ENCODE results near the gene NFIA.

Gene NFIA

DNA sequence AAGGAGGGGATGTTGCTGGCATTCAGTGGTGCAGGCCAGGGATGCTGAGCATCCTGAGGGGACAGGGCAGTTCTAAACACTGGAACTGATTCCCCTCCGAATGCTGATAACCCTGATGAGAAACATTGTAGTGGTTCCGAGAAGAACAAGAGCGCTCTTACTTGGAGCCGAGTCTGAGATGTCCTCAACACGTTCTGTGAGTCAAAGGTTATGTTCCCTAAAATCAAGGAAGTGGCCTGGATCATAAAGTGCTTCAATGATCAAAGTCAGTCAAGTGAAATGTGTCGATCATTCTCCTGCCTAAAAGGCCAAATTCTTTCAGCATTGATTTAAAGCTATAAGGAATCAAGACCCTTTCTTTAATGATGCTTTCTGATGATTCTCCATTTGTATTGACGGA is 234.1 kb downstream of the NFIA start:
- DNase-seq: no peak

DNA sequence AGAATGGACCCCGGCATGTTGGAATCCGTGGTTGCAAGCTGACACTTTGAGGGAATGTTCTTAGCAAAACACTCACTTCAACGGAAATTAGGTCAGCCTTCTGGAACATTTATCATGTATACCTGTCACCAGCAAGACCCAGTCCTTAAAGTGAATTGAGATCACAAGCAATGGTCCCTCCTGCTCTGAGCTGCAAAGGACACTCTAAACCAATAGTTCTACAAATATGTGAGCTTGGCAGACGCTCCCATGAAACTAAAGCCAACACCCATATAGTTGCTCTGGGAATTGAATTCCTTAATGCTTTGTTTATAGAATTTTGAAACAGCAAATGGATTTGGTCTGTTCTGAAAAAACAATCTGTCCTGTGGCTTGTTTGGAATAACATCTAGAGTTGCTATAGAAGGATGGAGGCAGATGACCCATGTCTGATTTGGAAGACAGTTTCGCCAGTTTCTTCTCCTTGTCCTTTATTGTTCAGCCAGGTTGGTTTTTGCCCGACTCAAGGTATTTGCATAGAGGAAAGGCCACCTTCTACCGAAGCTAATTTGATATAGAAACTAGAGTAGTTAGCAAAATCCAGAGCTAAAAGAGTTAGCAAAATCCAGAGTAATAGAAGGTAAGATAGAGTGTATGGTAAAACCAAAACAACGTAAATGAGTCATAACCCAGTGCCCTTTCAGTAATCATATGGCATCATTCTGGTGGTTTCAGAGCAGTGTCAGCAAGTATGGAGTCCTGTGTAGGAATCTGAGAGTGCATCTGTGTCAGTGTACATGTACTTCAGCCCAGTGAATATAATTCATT is 236.2 kb downstream of the NFIA start:
- DNase-seq: no peak

DNA sequence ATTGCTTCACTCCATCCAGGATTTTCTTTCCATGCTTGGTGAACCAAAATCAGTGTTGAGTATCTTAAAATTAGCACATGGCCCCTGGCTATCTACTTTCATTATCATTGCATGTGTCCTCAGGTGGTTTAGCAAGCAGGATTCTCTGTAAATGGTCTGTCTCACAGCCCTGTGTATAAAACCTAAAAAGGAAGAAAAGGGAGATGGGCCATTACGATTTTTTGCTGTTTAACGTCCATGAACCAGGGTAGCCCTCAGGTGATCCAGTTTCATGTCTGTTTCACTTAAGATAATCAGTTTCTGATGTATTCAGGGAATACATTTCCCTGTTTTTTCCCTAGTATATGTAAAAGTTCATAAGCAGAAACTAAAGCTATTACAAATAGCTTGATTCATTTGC is 238.2 kb downstream of the NFIA start:
- no peak for DNase-seq

DNA sequence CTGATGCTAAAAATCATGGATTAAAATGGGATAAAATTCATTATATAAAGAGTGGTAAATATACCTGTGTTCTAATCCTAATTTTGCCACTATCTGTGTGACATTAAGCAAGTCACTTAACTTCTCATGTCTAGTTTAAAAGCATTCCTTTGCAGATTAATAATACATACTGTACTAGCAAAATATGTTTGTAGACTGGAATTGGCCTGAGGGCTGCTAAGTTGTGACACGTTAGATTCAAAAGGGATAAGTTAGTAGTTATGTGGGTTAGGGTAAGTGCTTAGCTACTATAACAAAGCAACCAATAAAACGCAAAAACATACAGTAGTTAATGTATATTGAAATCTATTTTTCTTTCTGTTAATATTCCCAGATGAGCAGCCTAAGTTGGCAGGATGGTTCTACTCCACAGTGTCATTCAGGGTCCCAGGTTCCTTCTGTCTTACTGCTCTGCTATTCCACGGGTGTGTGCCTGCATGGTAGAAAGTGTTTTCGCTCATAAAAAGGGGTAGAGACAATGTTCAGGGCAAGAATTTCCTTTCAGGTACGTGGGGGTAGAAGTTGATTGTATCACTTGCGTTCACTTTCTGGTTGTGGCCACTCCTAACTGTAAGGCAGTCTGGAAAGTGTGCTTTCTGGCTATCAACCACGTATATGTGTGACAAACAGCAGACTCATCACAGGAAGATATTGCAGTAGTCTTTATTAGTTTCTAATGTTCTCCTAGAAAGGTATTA is 239.8 kb downstream of the NFIA start:
- no peak for DNase-seq

DNA sequence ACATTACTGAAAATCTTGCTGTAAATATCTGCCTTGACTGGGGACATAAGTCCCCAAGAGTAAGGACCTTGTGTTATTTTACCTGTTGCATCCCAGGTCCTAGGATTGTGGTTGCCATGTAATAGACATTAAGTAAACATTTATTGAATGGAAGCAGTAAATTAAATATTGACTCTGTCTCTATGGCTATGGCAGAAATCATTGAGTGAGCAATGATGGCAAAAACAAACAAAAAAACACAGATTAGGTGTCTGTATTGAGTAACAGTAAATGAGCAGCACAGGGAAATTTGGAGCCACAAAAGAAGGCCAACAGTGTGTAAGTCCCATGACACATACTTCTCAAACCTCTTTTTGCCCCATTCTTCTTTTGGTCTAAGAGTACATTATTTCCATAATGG is 240.4 kb downstream of the NFIA start:
- DNase-seq: no peak

DNA sequence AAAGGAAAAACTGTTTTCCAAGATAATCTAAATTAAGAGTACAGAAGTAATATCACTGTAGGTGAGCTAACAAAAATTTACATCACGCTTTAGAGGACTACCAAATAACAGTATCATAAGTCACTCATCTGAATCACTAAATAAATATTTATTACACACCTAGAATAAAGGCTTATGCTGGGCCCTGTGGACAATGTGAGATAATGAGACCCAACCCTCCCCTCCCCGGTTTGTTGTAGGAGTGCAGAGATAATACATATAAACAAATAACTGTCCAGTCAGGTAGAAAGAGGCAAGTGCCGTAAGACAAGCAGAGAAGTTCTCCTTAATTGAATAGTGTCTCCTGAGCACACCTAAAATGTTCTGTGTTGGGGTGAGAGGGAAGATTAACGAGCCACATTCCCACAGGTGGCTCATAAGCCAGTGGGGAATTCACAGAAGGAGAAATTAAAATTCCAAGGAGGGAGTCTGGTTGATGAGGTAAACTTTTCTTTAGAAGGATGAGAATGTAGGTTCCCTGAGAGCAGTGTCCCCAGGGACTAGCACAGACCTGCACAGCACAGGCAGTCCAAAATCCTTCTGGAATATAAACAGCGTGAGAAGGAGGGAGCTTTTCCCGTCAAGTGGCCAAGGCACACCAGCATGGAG is 241.4 kb downstream of the NFIA start:
- DNase-seq: no peak

DNA sequence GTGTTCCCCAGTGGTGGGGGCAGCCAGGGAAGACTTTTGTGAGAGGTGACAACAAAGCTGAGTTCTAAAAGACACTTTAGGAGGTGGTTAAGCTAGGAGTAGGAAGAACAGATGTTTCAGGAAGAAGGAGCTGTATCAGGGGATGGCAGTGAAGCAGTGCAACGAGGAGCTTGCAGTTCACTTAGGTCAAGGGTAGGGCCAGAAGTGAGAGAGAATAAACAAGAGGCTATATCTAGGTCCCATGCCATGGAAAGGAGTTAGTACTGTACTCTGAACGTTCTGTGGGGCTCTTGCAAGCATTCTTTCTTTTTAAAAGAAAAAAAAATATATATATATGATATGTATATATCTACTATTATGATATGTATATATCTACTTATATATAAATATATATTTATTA is 244.4 kb downstream of the NFIA start:
- DNase-seq: no peak

DNA sequence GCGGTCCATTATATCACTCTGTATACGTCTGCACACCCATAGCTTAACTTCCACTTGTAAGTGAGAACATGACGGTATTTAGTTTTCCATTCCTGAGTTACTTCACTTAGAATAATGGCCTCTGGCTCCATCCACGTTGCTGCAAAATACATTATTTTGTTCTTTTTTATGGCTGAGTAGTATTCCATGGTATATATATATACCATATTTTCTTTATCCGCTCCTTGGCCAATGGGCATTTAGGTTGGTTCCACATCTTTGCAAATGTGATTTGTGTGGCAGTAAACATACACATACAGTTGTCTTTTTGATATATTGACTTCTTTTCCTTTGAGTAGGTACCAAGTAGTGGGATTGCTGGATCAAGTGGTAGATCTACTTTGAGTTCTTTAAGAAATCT is 245.1 kb downstream of the NFIA start:
- no peak for DNase-seq

DNA sequence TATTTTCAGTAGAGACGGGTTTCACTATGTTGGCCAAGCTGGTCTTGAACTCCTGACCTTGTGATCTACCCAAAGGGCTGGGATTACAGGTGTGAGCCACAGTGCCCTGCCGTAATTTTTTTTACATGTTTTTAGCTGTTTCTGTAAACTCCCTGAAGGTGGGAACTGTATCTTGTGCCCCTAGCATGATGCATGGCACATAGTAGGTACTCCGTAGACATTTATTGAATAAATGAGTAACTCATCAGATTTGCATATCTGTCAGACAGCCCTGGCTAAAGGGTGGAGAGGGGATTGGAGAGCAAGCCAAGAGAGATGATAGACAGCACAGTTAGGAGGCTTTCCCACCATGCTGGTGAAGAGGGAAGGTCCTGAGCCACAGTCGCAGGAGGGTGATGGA is 247.2 kb downstream of the NFIA start:
- DNase-seq: no peak

DNA sequence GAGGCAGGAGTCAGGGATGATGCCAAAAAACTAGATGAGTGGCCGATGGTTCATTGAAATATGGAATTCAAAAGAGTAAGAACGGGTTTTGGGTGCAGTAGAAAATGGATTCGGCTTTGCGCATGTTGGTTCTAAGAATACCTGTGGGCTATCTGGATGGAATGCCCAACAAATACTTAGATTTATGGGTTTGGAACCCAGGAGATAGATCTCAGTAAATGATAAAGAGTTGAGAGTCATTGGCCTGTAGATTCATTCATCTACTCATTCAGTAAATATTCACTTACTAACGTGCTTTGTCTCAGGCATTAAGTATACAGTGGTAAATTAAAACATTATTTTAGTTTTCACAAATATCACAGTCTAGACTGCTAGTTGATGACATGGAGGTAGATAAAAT is 247.7 kb downstream of the NFIA start:
- DNase-seq: no peak

DNA sequence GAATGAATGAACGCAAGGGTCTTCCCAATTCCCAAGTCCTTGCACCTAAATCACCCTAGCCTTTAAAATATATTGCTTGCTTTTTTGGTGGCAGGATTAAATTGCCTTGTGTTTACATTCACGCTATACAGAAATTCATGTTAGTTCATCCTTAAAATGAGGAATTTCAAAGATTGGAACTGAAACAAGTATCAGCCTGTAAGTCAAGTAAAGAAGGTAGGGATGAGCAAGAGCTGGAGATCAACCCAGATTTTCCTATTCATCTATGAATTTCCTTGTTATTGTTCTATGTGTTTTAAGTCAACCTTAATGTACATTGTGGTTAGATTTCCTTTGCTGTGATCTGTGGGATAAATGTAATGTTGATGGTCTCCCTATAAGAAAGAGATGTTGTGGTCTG is 248.2 kb downstream of the NFIA start:
- no peak for DNase-seq

DNA sequence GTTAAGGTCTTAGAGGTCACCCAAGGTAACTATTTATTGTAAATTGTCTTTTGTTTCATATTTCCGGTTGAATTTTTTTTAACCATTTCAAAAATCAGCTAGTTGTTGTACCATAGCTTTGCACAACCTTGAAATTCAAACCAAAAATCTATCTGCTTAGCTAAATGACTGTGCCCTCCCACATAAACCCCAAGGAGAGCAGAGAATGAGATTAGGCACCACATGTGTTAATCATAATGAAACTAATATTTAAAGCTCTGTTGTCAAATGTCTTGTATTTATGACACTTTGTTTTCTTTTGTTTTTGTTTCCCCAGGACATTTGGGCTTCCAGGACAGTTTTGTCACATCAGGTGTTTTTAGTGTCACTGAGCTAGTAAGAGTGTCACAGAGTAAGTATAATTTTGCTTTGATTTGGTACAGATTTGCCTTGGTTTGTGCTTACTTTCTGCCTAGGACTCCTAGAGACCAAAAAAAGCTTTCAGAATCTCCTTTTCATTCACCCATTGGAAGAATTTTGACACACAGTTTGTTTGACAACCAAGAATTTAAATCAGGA is 249.9 kb downstream of the NFIA start:
- no peak for DNase-seq

DNA sequence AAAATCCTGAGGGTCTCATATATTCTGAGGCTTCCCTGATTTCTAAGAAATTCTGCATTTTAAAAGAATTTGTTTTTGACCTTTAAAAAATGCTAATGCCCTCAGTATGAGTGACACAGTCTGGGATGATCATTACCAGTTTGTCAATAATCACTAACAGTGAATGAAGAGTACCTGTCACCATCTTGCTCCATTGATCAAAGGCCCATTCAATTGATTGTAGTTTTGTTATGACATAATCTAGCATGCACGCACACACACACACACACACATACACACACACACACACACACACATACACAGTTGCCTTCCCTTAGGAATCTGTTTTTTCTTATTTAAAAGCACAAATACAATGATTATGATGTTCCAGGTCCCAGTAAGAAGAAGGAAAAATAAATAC is 250.4 kb downstream of the NFIA start:
- no peak for DNase-seq

DNA sequence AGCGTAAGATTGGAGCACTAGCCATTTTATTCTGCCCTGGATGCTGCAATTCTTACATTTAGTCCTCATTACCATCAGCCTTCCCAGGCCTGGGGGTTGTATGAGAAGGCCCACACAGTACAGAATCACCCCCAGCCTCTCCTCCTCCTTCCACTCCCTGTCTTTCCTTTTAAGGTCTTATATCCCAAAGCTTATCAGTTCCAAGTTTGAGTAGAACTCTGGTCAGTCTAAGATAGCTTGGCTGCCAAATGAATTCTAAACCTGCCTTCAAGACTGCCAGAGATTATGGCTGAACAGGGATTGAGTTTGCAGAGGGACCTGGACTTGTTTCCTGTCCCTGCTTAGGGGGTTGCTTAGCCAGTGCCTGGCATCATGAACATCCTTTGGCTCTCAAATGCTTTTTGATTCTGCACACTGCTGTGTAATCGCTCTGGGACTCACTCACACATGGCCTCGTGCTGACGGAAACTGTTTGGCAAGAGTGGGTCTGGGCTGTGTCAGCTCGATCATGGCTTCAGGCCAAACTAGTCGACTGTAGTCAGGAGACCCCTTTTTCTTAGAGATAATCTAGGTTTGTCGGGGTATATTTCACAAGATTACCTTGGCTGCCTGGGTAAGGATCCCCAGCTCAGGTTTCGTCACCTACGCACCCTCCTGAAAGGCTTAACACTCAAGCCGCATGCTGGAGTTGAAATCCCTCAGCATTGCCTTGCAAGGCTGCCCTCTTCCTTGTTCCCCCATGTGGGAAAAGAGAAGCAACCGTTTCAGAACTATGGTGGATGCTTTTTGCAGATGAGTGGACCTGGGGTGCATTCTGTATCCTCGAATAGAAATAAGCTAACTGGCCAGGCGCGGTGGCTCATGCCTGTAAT is 252.6 kb downstream of the NFIA start:
- DNase-seq: no peak

DNA sequence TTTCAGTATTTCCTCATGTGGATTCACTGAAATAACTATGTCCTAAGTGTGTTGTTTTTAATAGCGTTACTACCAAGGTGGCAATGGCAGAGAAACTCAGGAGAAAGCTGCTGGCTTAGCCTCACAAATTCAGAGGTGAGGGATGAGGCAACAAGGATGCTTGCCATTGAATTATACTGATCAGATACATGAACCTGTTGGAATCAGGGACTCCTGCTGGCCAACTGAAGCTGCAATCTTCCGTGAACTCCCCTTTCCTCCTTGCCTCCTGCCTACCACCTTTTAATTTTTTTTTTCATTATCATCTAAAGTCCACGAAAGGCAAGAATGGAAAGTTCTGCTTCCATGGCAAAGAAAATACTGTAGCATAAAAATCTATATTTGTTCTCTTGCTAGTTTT is 254.7 kb downstream of the NFIA start:
- DNase-seq: no peak

DNA sequence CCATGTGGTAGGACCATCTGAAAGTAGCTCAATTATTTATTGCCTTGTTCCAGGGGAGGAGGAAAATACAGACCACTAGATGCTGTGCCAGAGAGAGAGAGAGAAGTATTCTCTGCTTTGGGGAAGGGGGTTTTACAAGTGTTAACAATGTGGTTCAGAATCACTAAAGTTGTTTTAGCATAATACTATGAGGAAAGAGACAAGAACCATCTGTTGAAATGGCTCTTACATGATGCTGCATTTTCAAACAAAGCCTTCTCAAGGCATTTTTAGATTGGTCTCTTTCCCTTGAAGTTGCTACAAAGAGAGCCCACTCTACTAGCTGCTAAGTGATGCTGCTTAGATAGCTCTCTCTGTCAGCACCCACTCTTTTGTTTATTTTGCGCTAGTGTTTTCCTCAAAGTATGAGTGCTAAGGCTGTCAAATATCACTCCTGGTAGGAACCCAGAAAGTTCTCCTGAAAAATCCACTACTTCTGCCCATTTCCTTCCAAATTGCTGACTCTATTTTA is 255.1 kb downstream of the NFIA start:
- DNase-seq: no peak

DNA sequence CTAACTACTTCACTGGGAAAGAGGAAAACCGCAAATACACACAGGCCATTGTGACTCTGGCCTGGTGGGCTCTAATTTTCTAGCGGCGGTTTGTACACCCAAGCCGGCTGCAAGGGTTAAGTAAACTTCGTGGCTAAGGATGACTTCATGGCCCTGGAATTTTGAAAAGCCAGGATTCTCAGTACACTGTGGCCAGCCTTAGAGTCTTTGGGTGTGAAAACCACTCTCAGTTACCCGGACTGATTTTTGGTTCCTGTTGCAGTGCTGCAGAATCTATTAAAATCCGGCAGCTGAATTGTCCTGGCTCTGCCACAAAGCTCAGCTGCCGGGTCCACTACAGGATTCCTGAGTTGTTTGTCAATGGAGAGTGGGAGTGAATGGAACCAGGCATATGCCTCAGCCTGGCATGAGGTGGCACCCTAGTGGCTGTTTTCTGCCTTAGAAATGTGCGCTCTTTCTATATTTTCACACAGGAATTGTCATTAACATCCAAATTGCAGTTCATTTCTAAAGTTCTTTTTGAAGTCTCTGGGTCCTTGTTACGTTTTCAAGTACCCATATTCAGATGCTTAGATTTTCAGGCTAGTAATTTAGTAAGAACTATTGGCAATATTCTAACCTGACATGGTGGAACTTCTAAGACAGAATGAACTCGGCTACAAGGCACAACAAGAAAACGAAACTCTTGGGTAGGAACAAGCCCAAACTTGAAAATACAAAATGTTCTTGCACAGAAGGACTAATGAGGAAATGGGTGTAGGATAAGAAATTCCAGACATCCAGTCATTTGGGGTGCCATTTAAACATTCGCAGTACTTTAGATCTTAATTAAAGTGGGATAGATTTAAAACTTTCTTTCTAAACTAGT is 255.9 kb downstream of the NFIA start:
- DNase-seq: no peak

DNA sequence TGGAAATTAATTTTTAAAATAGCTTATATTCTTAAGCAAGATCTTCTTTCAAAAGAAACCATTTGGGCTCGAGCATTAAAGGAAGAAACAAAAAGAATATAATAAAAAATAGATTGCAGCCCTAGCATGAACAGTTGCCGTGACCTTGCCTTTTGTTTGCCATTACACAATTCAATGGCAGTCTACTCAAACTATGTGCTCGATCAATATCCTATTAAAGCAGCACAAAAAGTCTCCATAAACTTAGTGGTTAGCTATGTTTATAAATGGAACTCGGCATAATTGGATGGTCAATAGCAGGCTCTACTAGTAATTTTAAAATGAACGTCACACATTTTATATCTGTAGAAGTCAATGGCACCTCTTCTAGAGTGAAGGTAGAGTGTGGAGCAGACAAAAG is 256.5 kb downstream of the NFIA start:
- no peak for DNase-seq

DNA sequence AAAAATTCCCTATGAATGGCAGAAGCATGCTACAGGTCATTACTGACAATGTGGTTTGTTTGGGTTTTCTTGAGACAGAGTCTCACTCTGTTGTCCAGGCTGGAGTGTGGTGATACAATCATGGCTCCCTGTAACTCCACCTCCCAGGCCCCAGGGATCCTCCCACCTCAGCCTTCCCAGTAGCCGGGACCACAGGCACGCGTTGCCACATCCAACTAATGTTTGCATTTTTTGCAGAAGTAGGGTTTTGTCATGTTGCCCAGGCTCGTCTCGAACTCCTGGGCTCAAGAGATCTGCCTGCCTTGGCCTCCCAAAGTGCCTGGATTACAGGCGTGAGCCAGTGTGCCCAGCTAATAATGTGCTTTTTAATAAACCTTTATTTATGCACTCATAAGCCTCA is 259.1 kb downstream of the NFIA start:
- no peak for DNase-seq

DNA sequence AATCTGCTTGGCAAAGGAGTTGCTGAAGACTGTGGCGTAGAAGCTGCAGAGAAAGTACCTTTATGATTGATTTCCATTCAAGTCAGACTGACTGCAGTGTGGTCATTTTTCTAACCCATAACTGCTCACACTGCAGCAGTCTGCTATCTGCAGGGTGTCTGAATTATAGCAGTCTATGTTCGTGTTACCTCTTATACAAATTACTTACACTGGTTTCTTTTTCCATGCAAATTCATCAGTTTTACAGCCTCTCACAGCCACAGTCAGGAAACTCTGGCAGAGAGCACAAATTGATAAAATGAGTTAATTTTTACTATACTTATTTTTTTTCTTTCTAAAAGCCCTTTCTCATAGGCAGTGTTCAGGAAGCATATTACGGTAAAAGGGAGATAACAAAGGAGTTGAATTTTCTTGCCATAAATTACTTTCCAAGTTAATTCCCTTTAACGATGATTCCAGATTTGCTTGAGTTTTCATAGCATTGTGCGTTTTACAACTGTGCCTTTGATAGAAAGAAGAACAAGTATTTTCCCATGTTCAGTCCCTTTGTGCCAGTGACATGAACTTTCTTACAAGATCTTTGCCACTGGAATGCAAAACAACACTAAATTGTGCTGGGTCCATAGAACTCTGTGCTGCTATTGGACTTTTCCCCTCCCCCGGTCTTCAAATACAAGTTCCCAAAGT is 261.5 kb downstream of the NFIA start:
- no peak for DNase-seq

DNA sequence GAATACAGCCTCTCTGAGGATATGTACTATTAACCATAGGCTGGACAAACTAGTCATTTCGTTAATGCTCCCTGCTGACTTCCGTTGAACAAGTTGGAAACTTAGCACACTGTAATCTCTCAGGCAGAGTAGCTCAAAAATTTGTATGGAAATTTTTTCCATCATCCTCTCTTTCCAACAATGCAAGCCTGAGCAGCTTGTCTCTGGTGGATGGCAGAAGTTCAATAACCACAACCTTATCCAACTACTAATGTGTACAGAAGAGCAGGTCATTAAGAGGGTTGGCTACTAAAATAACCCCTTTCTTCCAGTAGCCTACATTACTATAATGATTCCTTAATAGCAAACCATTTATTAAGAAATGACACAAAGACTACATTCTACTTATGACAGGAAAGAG is 262.3 kb downstream of the NFIA start:
- no peak for DNase-seq
